ENCODE data around the gene CDC42BPB.

The CDC42BPB gene

DNA sequence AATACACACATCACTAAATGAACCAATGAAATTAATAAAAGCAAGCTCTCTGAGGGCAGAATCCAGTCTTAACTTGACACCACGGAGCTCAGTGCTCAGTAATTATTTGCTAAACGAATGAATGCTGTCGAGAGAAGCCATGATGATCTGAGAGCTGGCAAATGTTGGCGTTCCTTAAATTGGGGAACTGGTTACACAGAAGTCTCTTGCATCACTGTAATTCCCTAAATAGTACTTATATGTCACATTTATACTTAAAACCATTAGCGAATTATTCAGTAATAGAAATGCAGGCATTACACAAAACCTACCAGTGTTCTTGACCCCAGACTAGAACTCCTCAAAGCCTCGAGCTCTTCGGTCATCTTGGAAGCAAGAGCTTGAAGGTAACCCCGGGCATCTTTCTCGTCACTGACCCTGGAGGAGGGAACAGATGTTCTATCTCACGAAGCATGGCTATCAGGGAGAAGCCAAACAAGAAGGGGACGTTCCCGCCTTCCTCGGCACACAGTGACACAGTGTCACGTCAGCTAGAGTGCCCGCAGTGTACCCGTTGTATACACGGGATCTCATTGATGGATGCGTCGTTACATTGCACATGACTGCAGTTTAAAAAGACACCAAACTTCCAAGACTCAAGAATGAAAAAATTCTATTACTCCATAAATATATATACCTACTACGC lies 91.2 kb downstream of the CDC42BPB start:
- ChIA-PET CTCF (no interaction called here), POLR2A (no interaction called here)
- TF ChIP-seq HDGF (IDR thresholded peaks at IDR 0.05; ENCODE audit: borderline replicate concordance), result no peak
- TF ChIP-seq CTBP1 (IDR thresholded peaks at IDR 0.05; ENCODE audit: borderline replicate concordance), result no peak
- TF ChIP-seq FOXA1 (IDR thresholded peaks at IDR 0.05), result no peak
- TF ChIP-seq LEF1 (IDR thresholded peaks at IDR 0.05; ENCODE audit: borderline replicate concordance), result no peak
- no peak for DNase-seq (ENCODE audit: extremely low spot score)

DNA sequence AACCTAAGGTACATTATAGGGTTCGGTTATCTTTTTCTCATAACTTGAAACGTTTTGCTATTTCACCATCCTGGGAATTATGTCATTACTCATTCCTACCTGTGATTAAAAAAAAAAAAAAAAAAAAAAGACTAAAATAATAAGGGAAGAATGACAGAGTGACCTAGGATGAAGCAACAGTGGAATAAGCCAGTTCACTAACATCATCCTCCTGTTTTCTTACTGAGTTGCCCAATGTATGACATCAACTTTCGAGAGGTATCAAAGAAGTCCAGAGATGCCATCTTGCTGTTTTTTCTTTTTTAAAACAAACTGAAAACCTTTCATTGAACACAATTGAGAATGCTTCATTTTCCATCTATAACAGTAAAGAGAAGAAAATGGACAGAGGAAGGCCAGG lies 92.1 kb downstream of the CDC42BPB start:
- no peak for TF ChIP-seq CTBP1 (IDR thresholded peaks at IDR 0.05; ENCODE audit: borderline replicate concordance)
- TF ChIP-seq FOXM1 (IDR thresholded peaks at IDR 0.05; ENCODE audit: borderline replicate concordance), result no peak
- TF ChIP-seq SP1 (IDR thresholded peaks at IDR 0.05), result no peak
- TF ChIP-seq NFRKB (IDR thresholded peaks at IDR 0.05), result no peak
- TF ChIP-seq FOXA1 (IDR thresholded peaks at IDR 0.05), result no peak
- TF ChIP-seq L3MBTL2 (conservative IDR thresholded peaks at IDR 0.05), result no peak
- no peak for TF ChIP-seq ZNF384 (IDR thresholded peaks at IDR 0.05)
- no peak for TF ChIP-seq LEF1 (IDR thresholded peaks at IDR 0.05; ENCODE audit: borderline replicate concordance)
- TF ChIP-seq SUZ12 (IDR thresholded peaks at IDR 0.05), result no peak
- TF ChIP-seq HDGF (IDR thresholded peaks at IDR 0.05; ENCODE audit: borderline replicate concordance), result no peak
- TF ChIP-seq, protein P1, sequence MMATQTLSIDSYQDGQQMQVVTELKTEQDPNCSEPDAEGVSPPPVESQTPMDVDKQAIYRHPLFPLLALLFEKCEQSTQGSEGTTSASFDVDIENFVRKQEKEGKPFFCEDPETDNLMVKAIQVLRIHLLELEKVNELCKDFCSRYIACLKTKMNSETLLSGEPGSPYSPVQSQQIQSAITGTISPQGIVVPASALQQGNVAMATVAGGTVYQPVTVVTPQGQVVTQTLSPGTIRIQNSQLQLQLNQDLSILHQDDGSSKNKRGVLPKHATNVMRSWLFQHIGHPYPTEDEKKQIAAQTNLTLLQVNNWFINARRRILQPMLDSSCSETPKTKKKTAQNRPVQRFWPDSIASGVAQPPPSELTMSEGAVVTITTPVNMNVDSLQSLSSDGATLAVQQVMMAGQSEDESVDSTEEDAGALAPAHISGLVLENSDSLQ (IDR thresholded peaks at IDR 0.05), result no peak
- TF ChIP-seq ARNT (IDR thresholded peaks at IDR 0.05), result no peak
- no peak for TF ChIP-seq FOXK2 (IDR thresholded peaks at IDR 0.05)
- no peak for TF ChIP-seq BHLHE40 (IDR thresholded peaks at IDR 0.05; ENCODE audit: borderline replicate concordance)
- TF ChIP-seq ELF4 (IDR thresholded peaks at IDR 0.05), result no peak
- no peak for TF ChIP-seq TARDBP (IDR thresholded peaks at IDR 0.05)
- CTCF ChIA-PET, result no interaction called here
- DNase-seq (ENCODE audit: extremely low spot score), result no peak
- POLR2A ChIA-PET, result no interaction called here

DNA sequence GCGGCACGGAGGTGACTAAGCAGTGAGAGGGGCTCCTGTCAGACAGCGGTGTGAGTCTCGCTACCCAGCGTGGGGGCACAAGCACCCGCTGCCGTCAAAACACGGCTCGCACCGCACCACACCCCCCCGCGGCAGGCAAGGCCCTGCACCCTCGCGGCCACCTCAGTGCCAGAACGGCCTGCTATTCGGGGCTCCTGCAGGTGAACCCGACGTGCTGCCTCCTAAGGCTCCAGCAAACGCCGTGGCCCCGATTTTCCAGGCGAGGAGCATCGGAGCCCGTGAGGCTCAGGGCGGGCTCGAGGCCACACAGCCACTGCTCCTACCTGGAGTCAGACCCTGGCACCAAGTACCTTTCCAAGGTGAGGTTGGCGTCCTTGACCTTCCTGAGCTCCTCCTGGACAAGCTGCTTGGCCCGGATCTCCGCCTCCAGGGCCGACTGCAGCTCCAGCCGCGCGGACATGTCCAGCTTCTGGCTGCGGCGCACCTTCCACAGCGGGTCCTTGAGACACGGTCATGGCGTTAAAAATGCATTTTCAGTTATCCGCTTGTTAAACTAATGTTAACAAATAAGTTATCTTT lies 93.1 kb downstream of the CDC42BPB start:
- TF ChIP-seq FOXA1 (IDR thresholded peaks at IDR 0.05), result no peak
- no peak for TF ChIP-seq FOXM1 (IDR thresholded peaks at IDR 0.05; ENCODE audit: borderline replicate concordance)
- TF ChIP-seq NFRKB (IDR thresholded peaks at IDR 0.05), result no peak
- TF ChIP-seq FOXK2 (IDR thresholded peaks at IDR 0.05), result no peak
- no peak for TF ChIP-seq ZNF384 (IDR thresholded peaks at IDR 0.05)
- TF ChIP-seq HDGF (IDR thresholded peaks at IDR 0.05; ENCODE audit: borderline replicate concordance), result no peak
- TF ChIP-seq ELF4 (IDR thresholded peaks at IDR 0.05), result no peak
- no peak for TF ChIP-seq CTBP1 (IDR thresholded peaks at IDR 0.05; ENCODE audit: borderline replicate concordance)
- CTCF ChIA-PET, result no interaction called here
- POLR2A ChIA-PET, result no interaction called here
- DNase-seq (ENCODE audit: extremely low spot score), result no peak

DNA sequence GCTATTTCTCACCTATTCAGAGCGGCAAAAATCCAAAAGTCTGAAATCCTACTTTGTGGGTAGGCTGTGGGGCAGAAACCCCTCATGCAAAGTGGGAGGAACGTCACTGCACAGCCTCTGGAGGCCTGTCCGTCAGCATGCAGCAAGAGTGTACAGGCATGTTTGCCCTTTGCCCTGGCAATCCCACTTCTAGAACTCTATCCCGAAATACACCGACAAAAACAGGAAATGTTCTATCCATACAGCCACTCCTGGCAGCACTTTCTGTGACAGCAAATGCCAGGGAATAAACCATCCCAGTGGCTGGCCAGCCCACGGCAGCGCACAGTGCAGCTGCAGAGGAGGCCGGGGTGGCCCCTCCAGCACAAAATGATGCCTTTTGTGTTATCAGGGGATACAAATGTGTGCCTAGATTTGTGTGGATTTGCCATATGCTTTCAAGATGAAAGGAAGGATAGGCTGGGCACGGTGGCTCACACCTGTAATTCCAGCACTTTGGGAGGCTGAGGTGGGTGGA lies 95.2 kb downstream of the CDC42BPB start:
- TF ChIP-seq ARNT (IDR thresholded peaks at IDR 0.05) (no peak), CTBP1 (IDR thresholded peaks at IDR 0.05; ENCODE audit: borderline replicate concordance) (no peak), FOXM1 (IDR thresholded peaks at IDR 0.05; ENCODE audit: borderline replicate concordance) (no peak), ZNF384 (IDR thresholded peaks at IDR 0.05) (no peak)
- CTCF ChIA-PET, result no interaction called here
- no peak for DNase-seq (ENCODE audit: extremely low spot score)
- POLR2A ChIA-PET, result no interaction called here

DNA sequence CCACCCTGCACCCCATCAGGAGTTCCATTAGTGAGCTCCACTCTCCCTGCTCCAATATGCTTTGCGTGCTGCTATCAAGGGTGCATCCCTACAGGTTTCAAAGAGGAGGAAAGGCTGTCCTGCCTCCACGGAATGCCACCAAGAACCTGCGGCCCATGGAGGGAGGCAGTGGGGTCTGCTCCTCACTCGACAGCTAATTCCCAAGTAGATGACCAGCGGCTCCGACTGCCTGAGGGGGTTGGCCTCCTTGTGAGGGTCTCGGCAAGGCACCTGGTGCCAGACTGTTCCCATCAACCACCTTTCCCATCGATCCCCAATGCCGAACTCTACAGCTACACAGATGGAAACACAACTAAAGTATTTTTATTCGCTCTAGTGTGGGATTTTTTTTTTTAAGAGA lies 98.9 kb downstream of the CDC42BPB start:
- no peak for DNase-seq (ENCODE audit: extremely low spot score)
- ChIA-PET POLR2A (no interaction called here), CTCF (no interaction called here)
- TF ChIP-seq HDGF (IDR thresholded peaks at IDR 0.05; ENCODE audit: borderline replicate concordance) (no peak), FOXA1 (IDR thresholded peaks at IDR 0.05) (no peak), CTBP1 (IDR thresholded peaks at IDR 0.05; ENCODE audit: borderline replicate concordance) (no peak), SUZ12 (IDR thresholded peaks at IDR 0.05) (no peak), TARDBP (IDR thresholded peaks at IDR 0.05) (no peak), SP1 (IDR thresholded peaks at IDR 0.05) (no peak), L3MBTL2 (conservative IDR thresholded peaks at IDR 0.05) (no peak), ARNT (IDR thresholded peaks at IDR 0.05) (no peak), FOXK2 (IDR thresholded peaks at IDR 0.05) (no peak), ELF4 (IDR thresholded peaks at IDR 0.05) (no peak), BHLHE40 (IDR thresholded peaks at IDR 0.05; ENCODE audit: borderline replicate concordance) (no peak), FOXM1 (IDR thresholded peaks at IDR 0.05; ENCODE audit: borderline replicate concordance) (no peak), NFRKB (IDR thresholded peaks at IDR 0.05) (no peak), LEF1 (IDR thresholded peaks at IDR 0.05; ENCODE audit: borderline replicate concordance) (no peak), ZNF384 (IDR thresholded peaks at IDR 0.05) (no peak)
- TF ChIP-seq, protein P1 (IDR thresholded peaks at IDR 0.05), result no peak

DNA sequence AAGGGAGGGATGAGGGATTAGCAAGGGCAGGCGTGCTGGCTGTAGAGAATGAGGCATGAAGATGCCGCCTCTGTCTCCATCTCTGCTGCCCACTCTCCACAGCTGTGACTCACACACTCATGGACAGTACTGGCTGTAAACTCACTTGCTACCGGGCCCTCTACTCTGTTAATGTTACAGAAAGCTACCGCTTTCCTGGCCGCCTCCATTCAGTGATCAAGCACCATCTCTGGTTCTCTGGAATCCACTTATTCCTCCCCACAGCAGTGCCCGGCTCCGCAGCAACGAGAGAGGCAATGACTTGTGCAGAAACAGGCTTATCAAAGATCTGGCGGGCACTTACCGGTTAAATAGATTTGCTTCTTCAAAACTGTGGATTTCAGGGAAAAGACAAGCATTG lies 100.1 kb downstream of the CDC42BPB start:
- POLR2A ChIA-PET, result no interaction called here
- DNase-seq (ENCODE audit: extremely low spot score), result no peak
- CTCF ChIA-PET, result interaction anchor here (0.5 kb wide), 1 partner anchor 18 kb away, joined by 6 read pairs; no protein-coding TSS in a partner anchor
- no peak for TF ChIP-seq ELF4 (IDR thresholded peaks at IDR 0.05)
